SK-N-SH treated with all-trans-retinoic acid at 6 μM for 48 hours (cell line): ENCODE measurements around the gene HIVEP3.

Source experiments
- ATAC-seq: fragments of 200-7000 bp; cut with Tn5 transposase; 3 replicates; pipeline ENCODE4 v1.9.1; 2020; ENCODE audit warnings: mild to moderate bottlenecking, moderate library complexity
- ARNTL ChIP-seq: fragments of 450-650 bp; formaldehyde crosslinking; IDR thresholded peaks from 2 replicates; pipeline ENCODE4 v1.5.0; 2020; ENCODE audit warnings: low read depth, mild to moderate bottlenecking, moderate library complexity, borderline replicate concordance
- BACH2 ChIP-seq: fragments of 250-450 bp; sonication (Bioruptor Pico); IDR thresholded peaks from 2 replicates; pipeline ENCODE4 v1.9.0; 2021; ENCODE audit warnings: mild to moderate bottlenecking, borderline replicate concordance
- CSDC2 ChIP-seq: fragments of 250-450 bp; sonication (Bioruptor Pico); IDR thresholded peaks from 2 replicates; pipeline ENCODE4 v1.5.0; 2020; ENCODE audit warnings: mild to moderate bottlenecking, moderate library complexity
- ESRRG ChIP-seq: fragments of 250-450 bp; sonication (Bioruptor Pico); IDR thresholded peaks from 2 replicates; pipeline ENCODE4 v1.6.1; 2021; ENCODE audit warnings: mild to moderate bottlenecking
- ISL1 ChIP-seq: fragments of 250-450 bp; sonication (Bioruptor Pico); IDR thresholded peaks from 2 replicates; pipeline ENCODE4 v2.1.2; 2022; ENCODE audit warnings: mild to moderate bottlenecking, moderate library complexity
- OSR1 ChIP-seq: fragments of 250-450 bp; sonication (Bioruptor Pico); IDR thresholded peaks from 2 replicates; pipeline ENCODE4 v1.8.0; 2022; ENCODE audit warnings: moderate library complexity, mild to moderate bottlenecking, inconsistent platforms
- PPARA ChIP-seq: fragments of 250-450 bp; sonication (Bioruptor Pico); IDR thresholded peaks from 2 replicates; pipeline ENCODE4 v1.5.0; 2020; ENCODE audit warnings: mild to moderate bottlenecking, borderline replicate concordance
- TOX ChIP-seq: fragments of 250-450 bp; sonication (Bioruptor Pico); IDR thresholded peaks from 2 replicates; pipeline ENCODE4 v1.8.0; 2021; ENCODE audit warnings: mild to moderate bottlenecking, moderate library complexity, borderline replicate concordance
- ZFP3 ChIP-seq: fragments of 250-450 bp; sonication (Bioruptor Pico); IDR thresholded peaks from 2 replicates; pipeline ENCODE4 v1.5.0; 2020; ENCODE audit warnings: mild to moderate bottlenecking, moderate library complexity
- ZFP30 ChIP-seq: fragments of 450-650 bp; formaldehyde crosslinking; IDR thresholded peaks from 2 replicates; pipeline ENCODE4 v1.5.0; 2022; ENCODE audit warnings: mild to moderate bottlenecking, moderate library complexity
- ZNF565 ChIP-seq: fragments of 450-650 bp; formaldehyde crosslinking; conservative IDR thresholded peaks from 2 replicates; pipeline ENCODE4 v1.5.0; 2020; ENCODE audit warnings: low read depth, mild to moderate bottlenecking, moderate library complexity
- ZNF70 ChIP-seq: fragments of 450-650 bp; formaldehyde crosslinking; IDR thresholded peaks from 2 replicates; pipeline ENCODE4 v1.5.0; 2020; ENCODE audit warnings: mild to moderate bottlenecking, moderate library complexity
- ZNF8 ChIP-seq: fragments of 450-650 bp; formaldehyde crosslinking; IDR thresholded peaks from 2 replicates; pipeline ENCODE4 v1.5.0; 2020; ENCODE audit warnings: mild to moderate bottlenecking, moderate library complexity
- TF ChIP-seq, protein P1 (sequence below): fragments of 250-450 bp; sonication (Bioruptor Pico); IDR thresholded peaks from 2 replicates; pipeline ENCODE4 v1.8.0; 2021; ENCODE audit warnings: low read depth, mild to moderate bottlenecking, moderate library complexity, borderline replicate concordance
- TF ChIP-seq, protein P2 (sequence below): fragments of 250-450 bp; sonication (Bioruptor Pico); IDR thresholded peaks from 2 replicates; pipeline ENCODE4 v1.5.0; 2020; ENCODE audit warnings: mild to moderate bottlenecking, moderate library complexity
- TF ChIP-seq, protein P3 (sequence below): fragments of 250-450 bp; sonication (Bioruptor Pico); IDR thresholded peaks from 2 replicates; pipeline ENCODE4 v1.8.0; 2020; ENCODE audit warnings: mild to moderate bottlenecking, moderate library complexity, borderline replicate concordance
- TF ChIP-seq, protein P4 (sequence below): fragments of 250-450 bp; sonication (Bioruptor Pico); IDR thresholded peaks from 2 replicates; pipeline ENCODE4 v1.5.1; 2021; ENCODE audit warnings: mild to moderate bottlenecking, moderate library complexity

The HIVEP3 gene

DNA sequence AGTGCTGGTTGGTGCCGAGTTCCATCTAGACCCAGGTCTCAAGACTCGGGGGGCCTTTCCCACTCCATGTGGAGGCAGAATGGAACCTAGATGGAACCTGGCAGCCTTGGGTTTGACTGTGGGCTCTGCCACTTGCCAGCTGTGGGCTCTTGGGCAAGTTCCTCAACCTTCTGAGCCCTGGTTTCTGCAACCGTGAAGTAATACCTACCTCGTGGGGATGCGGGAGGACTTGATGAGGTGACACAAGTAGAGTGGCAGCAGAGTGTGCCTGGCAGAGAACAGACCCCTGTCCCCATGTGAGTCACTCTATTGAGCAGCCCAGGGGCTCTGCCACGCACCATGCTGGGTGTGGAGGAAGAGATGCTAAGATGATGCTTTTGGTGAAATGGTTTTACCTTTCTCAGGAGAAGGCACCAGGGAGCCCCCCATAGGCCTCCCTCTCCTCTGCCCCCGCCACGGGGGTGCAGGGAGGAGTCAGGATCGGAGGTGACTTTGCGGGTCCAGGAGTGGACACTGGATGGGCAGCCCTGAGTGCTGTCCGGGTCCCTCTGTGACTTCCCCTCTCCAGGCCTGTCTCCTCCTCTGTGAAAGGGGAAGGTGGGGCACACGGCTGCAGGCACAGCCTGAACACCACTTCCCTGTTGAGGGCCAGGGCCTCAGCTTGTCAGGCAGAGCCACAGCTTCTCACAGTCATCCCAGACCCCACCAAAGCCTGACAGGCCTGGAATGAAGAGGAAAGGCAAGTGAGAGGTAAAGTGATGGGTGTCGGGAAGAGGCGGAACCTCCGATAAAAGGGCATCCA lies 397.6 kb downstream of the HIVEP3 start:
- TF ChIP-seq OSR1 (CRISPR knock-in tag) (no peak), ESRRG (no peak), BACH2 (CRISPR knock-in tag) (no peak), ZNF565 (CRISPR knock-in tag) (no peak), ZFP30 (CRISPR knock-in tag) (no peak), PPARA (CRISPR knock-in tag) (no peak)
- TF ChIP-seq, protein P1, sequence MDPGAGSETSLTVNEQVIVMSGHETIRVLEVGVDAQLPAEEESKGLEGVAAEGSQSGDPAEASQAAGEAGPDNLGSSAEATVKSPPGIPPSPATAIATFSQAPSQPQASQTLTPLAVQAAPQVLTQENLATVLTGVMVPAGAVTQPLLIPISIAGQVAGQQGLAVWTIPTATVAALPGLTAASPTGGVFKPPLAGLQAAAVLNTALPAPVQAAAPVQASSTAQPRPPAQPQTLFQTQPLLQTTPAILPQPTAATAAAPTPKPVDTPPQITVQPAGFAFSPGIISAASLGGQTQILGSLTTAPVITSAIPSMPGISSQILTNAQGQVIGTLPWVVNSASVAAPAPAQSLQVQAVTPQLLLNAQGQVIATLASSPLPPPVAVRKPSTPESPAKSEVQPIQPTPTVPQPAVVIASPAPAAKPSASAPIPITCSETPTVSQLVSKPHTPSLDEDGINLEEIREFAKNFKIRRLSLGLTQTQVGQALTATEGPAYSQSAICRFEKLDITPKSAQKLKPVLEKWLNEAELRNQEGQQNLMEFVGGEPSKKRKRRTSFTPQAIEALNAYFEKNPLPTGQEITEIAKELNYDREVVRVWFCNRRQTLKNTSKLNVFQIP (CRISPR knock-in tag) = no peak
- TF ChIP-seq, protein P2, sequence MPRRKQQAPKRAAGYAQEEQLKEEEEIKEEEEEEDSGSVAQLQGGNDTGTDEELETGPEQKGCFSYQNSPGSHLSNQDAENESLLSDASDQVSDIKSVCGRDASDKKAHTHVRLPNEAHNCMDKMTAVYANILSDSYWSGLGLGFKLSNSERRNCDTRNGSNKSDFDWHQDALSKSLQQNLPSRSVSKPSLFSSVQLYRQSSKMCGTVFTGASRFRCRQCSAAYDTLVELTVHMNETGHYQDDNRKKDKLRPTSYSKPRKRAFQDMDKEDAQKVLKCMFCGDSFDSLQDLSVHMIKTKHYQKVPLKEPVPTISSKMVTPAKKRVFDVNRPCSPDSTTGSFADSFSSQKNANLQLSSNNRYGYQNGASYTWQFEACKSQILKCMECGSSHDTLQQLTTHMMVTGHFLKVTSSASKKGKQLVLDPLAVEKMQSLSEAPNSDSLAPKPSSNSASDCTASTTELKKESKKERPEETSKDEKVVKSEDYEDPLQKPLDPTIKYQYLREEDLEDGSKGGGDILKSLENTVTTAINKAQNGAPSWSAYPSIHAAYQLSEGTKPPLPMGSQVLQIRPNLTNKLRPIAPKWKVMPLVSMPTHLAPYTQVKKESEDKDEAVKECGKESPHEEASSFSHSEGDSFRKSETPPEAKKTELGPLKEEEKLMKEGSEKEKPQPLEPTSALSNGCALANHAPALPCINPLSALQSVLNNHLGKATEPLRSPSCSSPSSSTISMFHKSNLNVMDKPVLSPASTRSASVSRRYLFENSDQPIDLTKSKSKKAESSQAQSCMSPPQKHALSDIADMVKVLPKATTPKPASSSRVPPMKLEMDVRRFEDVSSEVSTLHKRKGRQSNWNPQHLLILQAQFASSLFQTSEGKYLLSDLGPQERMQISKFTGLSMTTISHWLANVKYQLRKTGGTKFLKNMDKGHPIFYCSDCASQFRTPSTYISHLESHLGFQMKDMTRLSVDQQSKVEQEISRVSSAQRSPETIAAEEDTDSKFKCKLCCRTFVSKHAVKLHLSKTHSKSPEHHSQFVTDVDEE (CRISPR knock-in tag) = no peak
- TF ChIP-seq, protein P3, sequence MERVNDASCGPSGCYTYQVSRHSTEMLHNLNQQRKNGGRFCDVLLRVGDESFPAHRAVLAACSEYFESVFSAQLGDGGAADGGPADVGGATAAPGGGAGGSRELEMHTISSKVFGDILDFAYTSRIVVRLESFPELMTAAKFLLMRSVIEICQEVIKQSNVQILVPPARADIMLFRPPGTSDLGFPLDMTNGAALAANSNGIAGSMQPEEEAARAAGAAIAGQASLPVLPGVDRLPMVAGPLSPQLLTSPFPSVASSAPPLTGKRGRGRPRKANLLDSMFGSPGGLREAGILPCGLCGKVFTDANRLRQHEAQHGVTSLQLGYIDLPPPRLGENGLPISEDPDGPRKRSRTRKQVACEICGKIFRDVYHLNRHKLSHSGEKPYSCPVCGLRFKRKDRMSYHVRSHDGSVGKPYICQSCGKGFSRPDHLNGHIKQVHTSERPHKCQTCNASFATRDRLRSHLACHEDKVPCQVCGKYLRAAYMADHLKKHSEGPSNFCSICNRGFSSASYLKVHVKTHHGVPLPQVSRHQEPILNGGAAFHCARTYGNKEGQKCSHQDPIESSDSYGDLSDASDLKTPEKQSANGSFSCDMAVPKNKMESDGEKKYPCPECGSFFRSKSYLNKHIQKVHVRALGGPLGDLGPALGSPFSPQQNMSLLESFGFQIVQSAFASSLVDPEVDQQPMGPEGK (CRISPR knock-in tag) = no peak
- ATAC-seq = no peak

DNA sequence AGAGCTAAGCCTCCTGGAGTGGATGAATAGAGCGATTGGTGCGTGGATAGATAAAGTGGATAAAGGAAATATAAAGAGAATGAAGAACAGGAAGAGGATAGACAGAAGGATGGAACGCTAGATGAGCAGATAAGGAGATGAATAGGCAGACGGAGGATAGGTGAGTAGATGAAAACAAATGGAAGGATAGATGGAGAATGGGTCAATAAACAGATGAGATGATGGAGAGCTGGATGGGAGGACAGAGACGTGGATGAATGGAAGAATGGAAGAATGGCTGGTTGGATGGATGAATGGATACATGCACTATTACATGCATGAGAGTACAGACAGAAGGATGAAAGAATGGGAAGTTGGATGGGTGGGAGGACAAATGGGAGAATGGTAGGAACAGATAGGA lies 399.1 kb downstream of the HIVEP3 start:
- no peak for ATAC-seq
- TF ChIP-seq, protein P2 (CRISPR knock-in tag) = no peak
- TF ChIP-seq ZFP3 = no peak
- no peak for TF ChIP-seq ZNF70 (CRISPR knock-in tag)
- no peak for TF ChIP-seq ARNTL (CRISPR knock-in tag)
- no peak for TF ChIP-seq ZNF8 (CRISPR knock-in tag)
- TF ChIP-seq ESRRG = no peak

DNA sequence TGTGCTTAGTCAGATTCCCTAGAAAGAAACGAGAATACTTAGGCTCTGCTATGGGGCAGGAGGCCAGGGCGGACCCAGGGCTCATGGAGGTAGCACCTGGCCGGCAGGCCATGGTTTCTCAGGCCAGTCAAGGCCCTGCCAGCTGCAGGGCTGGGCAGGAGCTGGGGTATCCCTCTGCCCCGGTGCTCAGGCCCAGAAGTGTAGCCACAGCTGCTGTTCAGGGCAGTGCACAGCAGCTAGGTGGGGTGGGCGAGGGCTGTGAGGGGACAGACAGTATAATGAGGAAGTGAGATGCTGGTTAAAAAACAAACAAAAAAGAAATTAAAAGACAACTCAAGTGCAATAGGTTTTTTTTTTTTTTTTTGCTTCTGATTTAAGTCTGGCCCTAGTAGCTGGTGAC lies 400.3 kb downstream of the HIVEP3 start:
- ATAC-seq = no peak
- TF ChIP-seq, protein P1 (CRISPR knock-in tag) = no peak
- TF ChIP-seq ESRRG = no peak
- no peak for TF ChIP-seq ARNTL (CRISPR knock-in tag)
- TF ChIP-seq ZFP3 = no peak
- no peak for TF ChIP-seq TOX (CRISPR knock-in tag)
- no peak for TF ChIP-seq OSR1 (CRISPR knock-in tag)

DNA sequence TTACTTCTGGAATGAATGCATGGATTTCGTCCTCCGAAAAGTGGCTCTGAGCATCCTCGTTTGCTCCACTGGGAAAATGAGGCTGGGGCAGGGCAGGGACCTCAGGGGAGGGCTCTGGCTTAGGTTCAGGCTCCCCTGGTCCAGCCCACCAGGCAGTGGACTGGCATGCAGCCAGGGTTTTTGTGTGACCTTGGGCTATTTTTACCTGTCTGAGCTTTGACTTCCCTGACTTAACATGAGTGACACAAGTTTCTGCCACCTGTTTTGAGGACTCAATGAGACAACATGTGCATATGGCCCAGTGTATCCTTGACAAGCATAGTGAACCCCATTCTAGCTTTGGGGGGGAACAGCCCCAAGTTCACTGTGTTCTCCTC lies 401.7 kb downstream of the HIVEP3 start:
- TF ChIP-seq ISL1 (no peak), OSR1 (CRISPR knock-in tag) (no peak), ZNF70 (CRISPR knock-in tag) (no peak), ZFP30 (CRISPR knock-in tag) (no peak), CSDC2 (CRISPR knock-in tag) (no peak), ZNF8 (CRISPR knock-in tag) (no peak)
- TF ChIP-seq, protein P3 (CRISPR knock-in tag) = no peak
- TF ChIP-seq, protein P4, sequence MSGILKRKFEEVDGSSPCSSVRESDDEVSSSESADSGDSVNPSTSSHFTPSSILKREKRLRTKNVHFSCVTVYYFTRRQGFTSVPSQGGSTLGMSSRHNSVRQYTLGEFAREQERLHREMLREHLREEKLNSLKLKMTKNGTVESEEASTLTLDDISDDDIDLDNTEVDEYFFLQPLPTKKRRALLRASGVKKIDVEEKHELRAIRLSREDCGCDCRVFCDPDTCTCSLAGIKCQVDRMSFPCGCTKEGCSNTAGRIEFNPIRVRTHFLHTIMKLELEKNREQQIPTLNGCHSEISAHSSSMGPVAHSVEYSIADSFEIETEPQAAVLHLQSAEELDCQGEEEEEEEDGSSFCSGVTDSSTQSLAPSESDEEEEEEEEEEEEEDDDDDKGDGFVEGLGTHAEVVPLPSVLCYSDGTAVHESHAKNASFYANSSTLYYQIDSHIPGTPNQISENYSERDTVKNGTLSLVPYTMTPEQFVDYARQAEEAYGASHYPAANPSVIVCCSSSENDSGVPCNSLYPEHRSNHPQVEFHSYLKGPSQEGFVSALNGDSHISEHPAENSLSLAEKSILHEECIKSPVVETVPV (CRISPR knock-in tag) = no peak
- ATAC-seq = no peak
